ENCODE results near the gene NKX2-3.

The NKX2-3 gene

DNA sequence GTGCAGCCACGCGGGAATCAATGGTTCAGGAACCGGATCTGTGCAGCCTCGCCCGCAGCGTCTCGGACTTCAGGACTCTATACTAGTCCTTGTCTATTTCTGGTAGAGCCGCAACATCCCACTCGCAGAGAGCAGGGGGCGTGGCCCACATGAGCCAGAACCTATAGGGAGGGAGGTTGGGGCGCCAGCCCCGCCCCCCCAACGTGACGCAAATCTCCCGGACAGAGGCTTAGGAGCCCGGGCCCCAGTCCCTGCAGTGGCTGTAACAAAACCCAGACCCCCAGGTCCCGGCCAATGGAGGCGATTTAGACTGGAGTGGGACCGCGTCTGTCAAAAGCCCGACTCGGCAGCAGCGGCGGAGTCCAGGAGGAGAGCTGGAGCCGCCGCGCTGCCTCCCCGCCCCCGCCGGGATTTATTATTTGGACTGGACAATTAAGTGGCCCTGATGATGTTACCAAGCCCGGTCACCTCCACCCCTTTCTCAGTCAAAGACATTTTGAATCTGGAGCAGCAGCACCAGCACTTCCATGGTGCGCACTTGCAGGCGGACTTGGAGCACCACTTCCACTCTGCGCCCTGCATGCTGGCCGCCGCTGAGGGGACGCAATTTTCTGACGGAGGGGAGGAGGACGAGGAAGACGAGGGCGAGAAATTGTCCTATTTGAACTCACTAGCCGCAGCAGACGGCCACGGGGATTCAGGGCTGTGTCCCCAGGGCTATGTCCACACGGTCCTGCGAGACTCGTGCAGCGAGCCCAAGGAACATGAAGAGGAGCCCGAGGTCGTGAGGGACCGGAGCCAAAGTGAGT, at the start of gene NKX2-3:
TSS of gene NKX2-3 (plus strand) at position 256 of the 809 bp plus-strand sequence. CDS start at position 446, 190 bp downstream.
- DNase-seq (ENCODE audit: low spot score) = no peak

DNA sequence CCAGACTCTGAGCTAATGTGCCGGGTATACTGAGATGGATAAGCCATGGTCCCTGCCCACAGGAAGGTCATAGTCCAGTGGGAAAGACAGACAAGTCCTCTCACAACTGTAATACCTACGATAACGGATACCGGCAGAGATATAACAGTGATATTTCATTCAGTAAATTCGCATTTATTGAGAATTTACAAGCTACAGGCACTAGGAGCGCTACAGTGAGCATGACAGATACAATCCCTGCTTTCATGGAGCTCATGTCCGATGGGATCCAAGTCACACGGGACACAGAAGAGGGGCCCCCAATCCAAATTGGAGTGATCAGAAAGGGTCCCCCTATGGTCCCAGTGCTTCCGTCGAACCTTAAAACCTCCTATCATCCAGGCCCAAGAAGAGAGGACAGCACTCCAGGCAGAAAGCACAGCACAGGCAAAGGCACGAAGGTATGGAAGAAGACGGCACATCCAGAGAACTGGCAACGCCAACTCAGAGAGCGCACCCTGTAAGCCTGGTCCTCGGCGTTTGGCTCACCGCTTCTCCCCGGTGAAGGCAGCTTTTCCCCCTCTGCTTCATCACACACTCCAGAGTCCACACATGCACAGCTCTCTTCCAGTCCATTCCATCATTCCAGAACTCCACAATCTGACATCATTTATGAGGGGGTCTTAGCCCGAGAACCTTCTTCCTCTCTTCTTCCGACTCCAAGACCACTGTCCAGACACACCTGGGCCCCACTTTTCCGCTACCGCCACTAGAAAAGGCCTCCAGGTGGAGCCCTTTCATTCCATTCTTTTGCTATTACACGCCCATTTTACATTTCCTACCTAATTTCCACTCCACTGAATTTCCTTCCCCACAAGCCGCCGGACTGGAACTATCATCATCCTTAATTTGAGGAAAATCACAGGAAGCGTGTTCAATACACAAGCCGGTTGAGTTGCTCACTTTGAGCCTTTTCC, 47.8 kb upstream of the NKX2-3 start:
- no peak for DNase-seq (ENCODE audit: low spot score)

DNA sequence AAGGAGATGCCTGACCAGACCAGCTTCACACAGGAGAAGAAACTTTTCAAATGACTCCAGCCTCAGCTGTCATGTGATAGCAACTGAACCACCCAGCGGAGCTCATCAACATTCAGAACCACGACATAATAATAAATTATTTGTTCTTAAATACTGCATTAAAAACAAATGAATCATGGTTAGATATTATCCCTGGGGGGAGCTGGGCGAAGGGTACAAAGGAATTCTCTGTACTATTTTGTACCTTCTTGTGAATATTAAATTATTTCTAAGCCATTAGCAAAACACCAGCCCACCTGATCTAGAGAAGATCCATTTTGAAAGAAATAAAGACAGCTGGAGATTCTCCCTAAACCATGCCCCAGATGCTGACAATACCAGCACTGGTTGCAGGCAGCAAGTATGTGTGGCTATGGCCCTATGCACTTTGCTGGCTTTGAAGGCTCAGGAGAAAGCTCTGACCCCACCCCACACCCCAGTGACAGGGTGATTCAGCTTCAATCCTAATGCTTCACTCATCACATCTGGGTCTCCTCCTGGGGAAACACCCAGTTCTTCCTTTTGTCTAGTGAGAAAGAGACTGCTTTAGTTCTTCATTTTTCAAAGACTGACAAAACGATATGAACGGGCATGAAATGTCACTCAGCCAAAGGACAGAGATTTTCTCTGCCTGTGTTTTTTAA, 45.5 kb upstream of the NKX2-3 start:
- DNase-seq (ENCODE audit: low spot score) = no peak

DNA sequence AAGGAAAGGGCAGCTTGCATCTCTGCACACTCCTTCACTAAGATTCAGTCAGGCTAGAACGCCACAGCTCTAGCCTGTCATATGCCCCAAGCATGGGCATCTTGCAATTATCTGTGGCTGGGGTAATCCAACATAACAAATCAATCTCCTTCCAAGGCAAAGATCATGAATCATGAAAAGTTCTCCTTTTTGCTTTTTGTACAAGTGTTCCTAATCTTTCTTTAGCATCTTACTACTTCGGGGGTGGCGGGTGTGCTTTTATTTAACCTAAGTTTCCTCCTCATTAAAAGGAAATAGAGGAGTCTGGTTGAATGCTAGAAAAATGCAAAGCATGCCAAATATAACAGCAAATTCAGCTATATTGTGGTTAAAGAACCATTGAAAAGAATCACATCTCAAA, 43.5 kb upstream of the NKX2-3 start:
- no peak for DNase-seq (ENCODE audit: low spot score)

DNA sequence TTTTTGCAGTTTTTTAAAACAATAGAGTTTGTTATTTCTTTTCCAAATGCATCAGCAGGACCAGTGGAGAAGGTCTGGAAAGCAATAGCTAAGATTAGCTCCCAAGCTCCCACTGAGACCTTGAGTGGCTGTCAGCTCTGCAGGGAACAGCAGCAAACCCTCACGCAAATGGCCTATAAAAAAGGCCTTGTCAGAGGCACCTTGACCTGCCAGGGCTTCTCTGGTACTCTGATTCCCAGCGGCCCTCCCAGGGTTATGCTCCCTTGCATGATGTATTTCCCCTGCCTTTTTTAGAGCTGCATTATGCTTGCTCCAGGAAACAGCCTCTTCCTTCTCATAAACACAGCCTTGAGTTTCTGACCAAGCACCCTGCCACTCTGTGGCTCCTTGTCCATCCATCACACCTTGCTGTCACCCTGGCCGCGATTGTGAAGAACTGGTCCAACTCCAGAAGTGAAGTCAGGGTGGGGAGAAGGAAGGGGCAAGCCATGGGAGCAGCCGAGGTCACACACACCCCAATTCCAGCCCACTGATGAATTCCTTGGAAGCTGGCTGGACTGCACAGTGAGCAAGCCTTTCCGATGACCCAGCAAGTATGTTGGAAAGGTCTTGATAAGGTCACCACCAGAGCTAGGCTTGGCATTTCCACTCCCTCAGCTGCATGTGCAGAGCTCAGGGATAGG, 35.3 kb upstream of the NKX2-3 start:
- no peak for DNase-seq (ENCODE audit: low spot score)

DNA sequence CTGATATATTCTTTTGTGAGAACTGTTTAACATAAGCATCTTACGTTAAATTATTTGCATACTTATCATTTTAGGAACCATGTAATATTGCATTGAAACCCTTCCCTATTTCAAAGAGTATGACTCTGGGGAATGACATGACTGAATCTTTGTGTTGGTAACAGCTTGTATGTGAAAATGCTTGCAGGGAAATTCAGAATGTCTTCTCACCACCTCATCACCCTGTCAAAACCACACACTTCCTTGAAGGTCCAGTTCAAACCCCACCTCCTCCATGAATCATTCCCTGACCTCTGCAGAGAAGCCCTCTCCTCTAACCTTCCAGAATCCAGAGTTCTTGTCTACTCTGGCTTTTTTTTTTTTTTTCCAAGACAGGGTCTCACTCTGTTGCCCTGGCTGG, 26.3 kb upstream of the NKX2-3 start:
- DNase-seq (ENCODE audit: low spot score) = no peak

DNA sequence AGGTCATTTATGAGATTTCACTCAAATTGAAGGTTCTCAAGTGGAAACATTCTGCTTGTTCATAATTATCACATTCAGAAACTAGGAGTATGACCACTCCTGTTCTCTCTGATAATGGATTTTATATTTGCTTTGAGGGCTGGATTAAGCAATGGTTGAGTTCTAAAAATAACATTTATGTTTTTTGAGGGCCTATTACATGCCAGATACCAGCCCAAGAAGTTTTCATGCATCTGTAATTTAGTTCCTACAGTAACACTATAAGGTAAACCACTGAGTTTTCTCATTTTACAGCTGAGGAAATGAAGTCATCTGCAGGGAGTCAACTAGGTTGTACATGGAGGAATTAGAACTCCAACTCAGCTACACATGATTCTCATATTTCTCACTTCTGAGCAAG, 25.5 kb upstream of the NKX2-3 start:
- DNase-seq (ENCODE audit: low spot score) = no peak

DNA sequence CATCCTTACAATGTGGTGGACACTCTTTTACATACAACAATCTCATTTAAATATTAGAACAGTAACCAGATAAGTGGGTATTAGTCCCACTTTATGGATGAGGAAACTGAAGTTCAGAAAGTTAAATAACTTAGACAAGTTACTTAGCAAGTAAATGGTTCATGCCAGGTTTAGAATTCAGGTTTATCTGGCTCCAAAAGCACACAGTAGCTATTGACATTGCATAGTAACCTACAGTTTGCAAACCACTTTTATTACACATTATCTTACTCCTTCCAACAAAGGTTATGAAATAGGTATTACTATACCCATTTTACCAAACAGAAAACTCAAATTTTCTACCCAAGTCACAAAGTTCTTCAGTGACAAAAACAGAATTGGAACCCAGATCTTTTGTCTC, 19.7 kb upstream of the NKX2-3 start:
- no peak for DNase-seq (ENCODE audit: low spot score)

DNA sequence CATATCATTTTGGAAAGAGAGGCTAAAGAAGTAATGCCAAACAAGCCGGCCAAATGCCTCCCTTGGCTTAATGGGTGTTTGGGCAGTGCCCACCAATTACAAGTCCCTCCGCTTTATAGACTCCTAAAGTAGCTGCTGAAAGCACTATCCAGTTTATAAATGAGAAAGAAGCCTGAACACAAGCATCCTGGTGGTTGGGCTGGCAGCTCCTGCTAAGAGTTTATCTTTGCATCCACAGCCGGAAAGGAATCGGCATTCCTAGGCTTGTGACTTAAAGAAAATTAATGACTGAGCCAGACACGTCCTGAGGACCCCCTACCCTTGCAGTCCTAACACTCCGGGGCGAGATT, 13.1 kb upstream of the NKX2-3 start:
- no peak for DNase-seq (ENCODE audit: low spot score)

DNA sequence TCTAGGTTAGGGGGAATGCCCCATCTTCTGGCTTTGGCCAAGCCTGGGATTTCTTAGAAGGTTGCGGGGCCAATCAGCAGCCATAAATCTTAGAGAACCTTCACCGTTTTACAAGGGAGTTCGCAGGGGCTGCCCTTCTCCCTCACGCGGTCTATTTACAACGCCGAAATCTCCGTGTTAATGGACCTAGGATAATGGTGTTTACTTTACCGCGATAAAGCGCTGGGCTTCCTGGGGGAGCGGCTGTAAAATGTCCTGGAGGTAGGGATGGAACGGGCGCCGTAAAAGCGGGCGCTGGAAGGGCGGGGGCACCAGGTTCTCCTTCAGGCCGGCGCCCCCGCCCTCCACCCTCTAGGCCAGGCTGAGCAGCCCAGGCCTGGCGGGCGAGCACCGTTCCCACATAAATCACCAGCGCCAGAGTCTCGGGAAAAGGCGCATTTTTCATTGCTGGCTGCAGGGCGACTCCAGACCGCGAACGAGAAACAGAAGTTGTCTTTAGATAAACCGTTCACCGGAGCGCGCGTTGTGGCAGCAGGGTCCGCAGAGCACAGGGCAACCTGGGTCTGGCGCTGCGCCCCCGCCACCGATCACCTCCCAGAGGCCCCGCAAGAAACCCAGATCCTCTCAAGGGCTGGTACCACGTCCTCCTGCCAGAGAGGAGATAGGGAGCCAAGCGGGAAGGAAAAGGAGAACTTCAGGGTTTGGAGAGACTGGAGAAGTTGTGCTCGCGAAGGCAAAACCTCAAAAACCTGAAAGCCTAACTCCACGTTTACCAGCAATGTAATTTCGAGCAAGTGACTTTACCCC, 12.5 kb upstream of the NKX2-3 start:
- no peak for DNase-seq (ENCODE audit: low spot score)

DNA sequence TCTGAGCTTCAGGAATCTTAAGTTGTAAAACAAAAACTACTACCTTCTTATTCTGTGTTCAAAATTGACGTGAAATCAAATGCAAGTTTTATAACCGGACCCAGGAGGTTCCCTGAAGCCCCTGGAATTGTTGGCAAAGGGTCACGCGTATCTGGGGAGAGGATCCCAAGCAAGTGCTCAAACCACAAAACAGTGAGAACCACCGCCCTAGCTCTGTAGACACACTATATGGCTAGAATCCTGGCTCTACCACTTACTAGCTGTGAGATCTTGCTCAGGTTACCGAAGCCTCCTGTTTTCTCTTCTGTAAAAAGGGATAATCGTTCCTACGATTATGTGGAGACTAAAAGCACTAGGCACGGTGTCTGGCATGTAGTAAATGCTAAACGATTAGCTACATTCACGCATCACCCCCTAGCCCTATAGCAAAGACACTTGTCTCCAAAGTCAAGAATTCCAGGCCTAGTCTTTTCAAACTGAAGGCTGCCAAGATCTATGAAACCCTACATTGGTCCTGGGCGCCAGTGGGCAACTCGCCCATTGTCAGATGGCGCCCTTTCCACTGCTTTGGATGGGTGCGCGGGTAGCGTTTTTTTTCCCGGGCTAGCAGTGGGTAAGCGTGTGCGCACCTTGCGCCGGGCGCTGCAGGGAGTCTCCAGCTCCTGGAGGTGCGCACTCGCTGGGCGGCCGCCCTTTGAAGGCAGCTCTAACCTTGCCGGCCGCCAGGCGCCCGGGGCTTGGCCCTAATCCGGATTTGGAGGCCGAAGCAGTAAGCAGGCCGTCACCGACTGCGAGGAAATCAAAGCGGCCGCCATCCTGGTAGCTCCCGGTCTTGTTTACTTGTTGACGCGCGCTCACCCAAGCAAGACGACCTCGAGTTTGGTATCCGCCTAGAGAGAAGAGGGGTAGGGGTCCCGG, 11.6 kb upstream of the NKX2-3 start:
- DNase-seq (ENCODE audit: low spot score) = no peak

DNA sequence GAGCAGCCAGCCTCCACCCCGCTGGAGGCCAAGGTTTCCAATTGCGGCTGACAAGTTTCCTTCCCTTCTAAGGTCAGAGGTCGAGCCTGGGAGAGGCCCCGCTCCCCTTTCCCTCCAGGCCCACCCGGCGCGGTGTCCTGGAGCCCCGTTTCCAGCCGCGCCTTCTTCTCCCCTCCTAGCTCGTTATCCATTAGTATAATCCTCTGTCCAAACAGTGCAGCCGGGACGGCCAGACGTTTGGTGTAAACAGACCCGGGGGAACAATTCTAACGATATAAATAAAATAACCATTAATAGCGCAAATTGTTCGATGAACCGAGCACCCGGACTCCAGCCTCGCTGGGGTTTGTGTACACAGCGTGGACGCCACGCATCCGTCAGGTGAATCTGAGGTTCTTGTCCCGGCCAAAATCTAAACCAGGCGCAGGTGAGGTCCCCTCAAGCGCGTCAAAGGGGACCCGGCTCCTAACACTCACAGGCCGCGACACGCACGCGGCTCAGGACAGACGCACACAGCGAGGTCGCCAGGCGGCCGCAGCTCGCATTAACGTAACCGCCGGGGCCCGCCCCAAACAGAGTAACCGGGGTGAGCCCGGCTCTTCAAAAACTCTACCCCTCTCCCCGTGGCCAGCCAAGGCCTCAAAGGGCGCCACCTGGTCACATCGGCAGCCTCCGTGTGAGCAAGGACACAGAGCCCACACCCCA, 10.8 kb upstream of the NKX2-3 start:
- no peak for DNase-seq (ENCODE audit: low spot score)

DNA sequence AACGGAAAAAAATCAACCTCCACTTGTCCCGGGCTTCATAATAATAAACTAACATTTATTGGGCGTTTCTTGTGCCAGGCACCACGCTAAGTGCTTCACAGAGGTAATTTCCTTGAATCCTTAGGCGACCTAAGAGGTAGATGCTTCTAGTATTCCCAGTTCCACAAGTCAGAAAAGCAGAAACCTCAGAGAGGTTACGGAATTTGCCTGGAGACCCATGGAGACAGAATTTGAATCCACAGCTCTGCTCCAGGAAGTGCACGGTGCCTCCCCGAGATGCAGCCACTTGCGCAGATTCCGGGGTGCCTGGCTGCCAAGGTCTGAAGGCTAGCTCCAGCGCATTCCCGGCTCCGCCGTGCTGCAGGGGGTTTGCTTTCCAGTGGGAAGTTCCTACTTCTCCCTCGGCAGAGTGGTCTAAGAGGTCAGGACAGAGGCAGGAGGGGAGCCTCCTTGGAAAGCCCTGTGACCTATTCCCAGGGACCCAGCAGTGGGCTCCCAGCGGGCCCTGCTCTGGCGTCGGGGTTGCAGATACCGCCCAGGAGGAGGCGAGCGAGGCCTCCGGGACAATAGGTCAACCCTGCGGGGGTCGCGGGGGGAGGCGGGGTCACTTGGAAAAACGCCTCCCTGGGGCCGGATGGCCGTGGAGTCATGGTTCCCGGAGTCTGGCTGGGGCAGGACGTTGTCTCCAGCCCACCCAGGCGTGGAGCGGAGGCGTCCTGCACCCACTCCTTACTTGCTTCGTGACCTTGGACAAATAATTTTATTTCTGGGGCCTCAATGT, 10.1 kb upstream of the NKX2-3 start:
- DNase-seq (ENCODE audit: low spot score) = no peak

DNA sequence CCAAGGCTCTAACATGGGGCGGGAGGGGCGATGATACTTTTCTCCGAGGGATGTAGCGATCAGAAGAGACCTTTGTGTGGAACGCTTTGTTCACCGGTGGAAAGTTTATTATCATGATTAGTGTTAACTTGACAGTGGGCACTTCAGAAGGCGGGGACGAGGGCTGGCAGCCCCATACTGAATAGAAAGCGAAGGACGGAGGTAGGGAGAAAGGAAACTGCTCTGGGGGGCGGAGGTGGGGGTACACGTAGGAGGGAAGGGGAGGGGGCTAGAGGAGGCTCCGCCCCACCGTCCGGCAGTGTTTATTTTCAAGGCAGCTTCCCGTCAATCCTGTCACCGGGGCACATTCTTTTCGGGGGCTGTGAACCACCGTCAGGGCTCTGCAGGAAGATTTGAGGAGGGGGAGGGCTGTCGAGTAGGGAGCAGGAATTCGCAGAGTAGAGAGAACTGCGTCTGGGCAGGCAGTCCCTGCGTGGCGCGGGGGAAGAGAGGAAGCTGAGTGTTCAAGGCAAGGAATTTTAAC, 9.4 kb upstream of the NKX2-3 start:
- DNase-seq (ENCODE audit: low spot score) = no peak

DNA sequence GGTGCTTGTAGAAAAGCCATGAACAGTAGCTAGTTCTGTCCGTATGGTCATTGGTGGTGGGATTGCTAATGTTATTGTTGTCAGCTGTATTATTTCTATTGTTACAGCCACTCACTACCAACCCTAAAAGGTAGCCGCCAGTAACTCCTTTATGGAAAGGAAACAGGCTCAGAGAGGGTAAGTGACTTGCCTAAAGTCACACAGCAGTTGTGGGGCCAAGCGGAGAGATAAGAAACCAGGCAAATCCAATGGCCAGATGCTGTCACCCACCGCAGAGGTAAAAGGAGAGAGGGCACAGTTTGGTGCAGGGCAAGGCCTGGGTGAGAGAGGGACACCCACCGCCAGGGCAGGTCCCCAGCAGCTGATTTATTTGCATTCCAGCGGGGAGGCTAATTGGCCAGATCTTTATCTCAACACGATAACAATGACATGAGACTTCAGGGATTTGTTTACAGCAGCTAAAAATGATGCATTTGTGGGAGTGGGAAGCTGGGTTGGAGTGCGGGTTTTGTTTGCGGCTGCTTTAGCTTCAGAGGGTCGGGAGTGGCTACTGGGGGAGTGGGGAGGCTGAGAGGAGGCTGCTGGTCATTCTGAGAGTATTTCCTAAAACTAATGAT, 8.6 kb upstream of the NKX2-3 start:
- no peak for DNase-seq (ENCODE audit: low spot score)

DNA sequence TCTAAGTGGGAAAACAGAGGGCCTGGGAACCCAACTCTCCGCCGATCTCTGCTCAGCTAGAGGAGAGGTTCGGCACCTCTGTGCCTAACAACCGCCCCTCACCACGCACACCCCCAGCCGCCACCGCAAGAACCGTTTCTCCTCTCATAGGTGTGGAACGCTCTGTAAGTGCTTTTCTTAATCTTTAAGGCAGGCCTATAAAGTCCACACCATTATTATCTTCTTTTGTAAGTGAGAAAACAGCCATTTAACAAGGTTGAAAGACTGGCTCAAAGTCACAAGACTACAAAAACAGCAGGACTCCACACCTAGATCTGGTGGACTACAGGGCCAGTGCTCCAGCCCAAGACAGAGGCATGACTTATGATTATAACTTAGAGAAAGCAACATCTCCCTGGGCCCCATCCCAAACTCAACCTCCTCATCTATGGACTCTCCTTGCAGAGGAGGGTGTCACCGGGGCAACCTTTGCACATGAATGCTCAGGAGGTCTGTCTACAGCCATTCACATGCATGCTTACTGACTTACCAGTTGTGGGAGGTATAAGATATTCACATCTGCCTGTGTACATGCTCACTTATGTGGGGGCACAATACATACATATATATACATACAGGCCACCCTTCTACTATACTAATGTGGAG, 7.9 kb upstream of the NKX2-3 start:
- DNase-seq (ENCODE audit: low spot score) = no peak

DNA sequence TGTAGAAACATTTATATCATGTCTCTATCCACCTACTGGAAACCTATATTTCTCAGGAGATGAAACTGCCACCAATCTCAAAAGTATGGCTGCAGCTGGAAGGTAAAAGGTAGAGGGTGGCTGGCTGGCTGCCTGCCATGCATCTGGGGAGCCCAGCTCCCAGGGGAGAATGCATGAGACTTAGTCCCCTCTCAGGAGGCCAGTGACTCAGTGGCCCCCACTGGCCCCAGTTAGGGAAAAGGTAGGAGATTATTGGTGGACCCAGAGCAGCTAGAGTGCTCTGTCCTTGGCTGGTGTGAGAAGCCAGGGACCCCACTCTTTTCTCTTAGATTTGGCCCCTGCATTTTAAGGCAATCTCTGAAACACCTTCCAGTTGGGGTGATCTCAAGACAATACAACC, 6.8 kb upstream of the NKX2-3 start:
- no peak for DNase-seq (ENCODE audit: low spot score)
